H1 (cell line): ENCODE measurements around the gene RAB1A. TPM values are rescaled to one million over a fixed set of nuclear protein-coding genes. Genes with fewer than 3 reads are reported as not detected.

ENCODE experiments used
- CTCF ChIA-PET: fragments of 300-600 bp; sonication (Branson Sonifier 250); formaldehyde crosslinking; loops from one replicate; lab custom pipeline; 2021; ENCODE audit not compliant: partially characterized antibody; lab: Charles Lee
- POLR2A ChIA-PET: fragments of 300-600 bp; sonication (Branson Sonifier 250); formaldehyde crosslinking; loops from one replicate; lab custom pipeline; 2021; ENCODE audit warnings: inconsistent platforms; ENCODE audit not compliant: partially characterized antibody; lab: Charles Lee
- DNase-seq, 2 experiments: peaks; one replicate each; pipeline versions ENCODE4 v3.0.0 to v3.0.0-alpha.2; 2010 to 2022; ENCODE audit warnings: low spot score in 2 of 2, low read depth in 1 of 2, mixed read lengths in 1 of 2
- FAIRE-seq: peaks from 2 replicates; lab custom pipeline; 2011; peaks lifted over from hg19 to GRCh38; lab: Jason Lieb, UNC
- H2AFZ ChIP-seq: 2 replicates; pipeline ENCODE4 v1.8.1; 2012; ENCODE audit warnings: low read length, inconsistent platforms
- H2AK5ac ChIP-seq: 2 replicates; pipeline ENCODE4 v1.6.1; 2013; ENCODE audit warnings: low read depth, low read length
- H2BK120ac ChIP-seq: replicated peaks from 2 replicates; pipeline ENCODE3; 2013; ENCODE audit warnings: low read depth, low read length, inconsistent platforms
- H2BK12ac ChIP-seq: 2 replicates; pipeline ENCODE4 v1.6.1; 2013; ENCODE audit warnings: low read depth, low read length
- H2BK15ac ChIP-seq: 2 replicates; pipeline ENCODE4 v1.6.1; 2013; ENCODE audit warnings: low read length
- H2BK20ac ChIP-seq: 2 replicates; pipeline ENCODE4 v1.6.1; 2013; ENCODE audit warnings: low read length
- H2BK5ac ChIP-seq: 2 replicates; pipeline ENCODE4 v1.6.1; 2013; ENCODE audit warnings: low read depth, low read length
- H3K14ac ChIP-seq: 2 replicates; pipeline ENCODE4 v1.6.1; 2013; ENCODE audit warnings: inconsistent platforms; ENCODE audit not compliant: insufficient read length
- H3K18ac ChIP-seq: 2 replicates; pipeline ENCODE4 v1.6.1; 2013; ENCODE audit warnings: low read length; ENCODE audit errors: extremely low read depth
- H3K23ac ChIP-seq: 2 replicates; pipeline ENCODE4 v1.6.1; 2013; ENCODE audit warnings: inconsistent platforms; ENCODE audit not compliant: insufficient read length
- H3K23me2 ChIP-seq: 2 replicates; pipeline ENCODE4 v1.6.1; 2013; ENCODE audit warnings: low read depth, low read length
- H3K27ac ChIP-seq: 2 replicates; pipeline ENCODE4 v1.6.1; 2011; ENCODE audit warnings: low read depth, low read length, inconsistent platforms
- H3K27me3 ChIP-seq, 4 experiments: replicated peaks in 1 of 4; 1 replicate in 1 of 4; 2 replicates in 3 of 4; pipeline versions ENCODE4 v1.6.1 to v1.8.1; 2011 to 2013; ENCODE audit warnings: low read length in 3 of 4, mild to moderate bottlenecking in 3 of 4, inconsistent platforms in 2 of 4, mixed read lengths in 2 of 4, moderate library complexity in 1 of 4; ENCODE audit not compliant: control insufficient read depth in 3 of 4, insufficient read depth in 3 of 4; ENCODE audit errors: extremely low read depth in 1 of 4
- H3K36me3 ChIP-seq, 4 experiments: 2 replicates each; pipeline versions ENCODE4 v1.6.1 to v1.8.1; 2011 to 2013; ENCODE audit warnings: mild to moderate bottlenecking in 4 of 4, low read length in 3 of 4, moderate library complexity in 2 of 4, control low read depth in 1 of 4, inconsistent platforms in 1 of 4; ENCODE audit not compliant: insufficient read depth in 4 of 4, control insufficient read depth in 2 of 4
- H3K4ac ChIP-seq: replicated peaks from 2 replicates; pipeline ENCODE3; 2013; ENCODE audit warnings: low read length, low read depth, mixed read lengths, inconsistent platforms; ENCODE audit not compliant: insufficient read length
- H3K4me1 ChIP-seq, 4 experiments: replicated peaks in 1 of 4; 1 replicate in 1 of 4; 2 replicates in 3 of 4; pipeline versions ENCODE4 v1.6.1 to v1.8.1; 2011 to 2013; ENCODE audit warnings: low read length in 3 of 4, inconsistent platforms in 2 of 4, mixed read lengths in 1 of 4; ENCODE audit not compliant: insufficient read depth in 4 of 4, control insufficient read depth in 3 of 4
- H3K4me2 ChIP-seq, 2 experiments: 2 replicates each; pipeline versions ENCODE4 v1.6.1 to v1.8.1; 2011 to 2013; ENCODE audit warnings: low read depth in 2 of 2, low read length in 2 of 2, control low read depth in 1 of 2, inconsistent platforms in 1 of 2, mild to moderate bottlenecking in 1 of 2; ENCODE audit not compliant: insufficient read depth in 1 of 2
- H3K4me3 ChIP-seq, 4 experiments: fragments of 200-600, 300-600 bp in 1 of 4; sonication (generic), shearing (Covaris generic), sonication (Bioruptor Twin) in 1 of 4; 2 replicates each; pipeline versions ENCODE4 v1.5.1 to v1.8.1; 2011 to 2016; ENCODE audit warnings: low read length in 4 of 4, low read depth in 3 of 4, control low read depth in 2 of 4, inconsistent platforms in 2 of 4, mild to moderate bottlenecking in 2 of 4, mixed read lengths in 1 of 4, moderate library complexity in 1 of 4; ENCODE audit not compliant: insufficient read depth in 2 of 4; ENCODE audit errors: extremely low read depth in 1 of 4
- H3K56ac ChIP-seq: replicated peaks from 2 replicates; pipeline ENCODE3; 2013; ENCODE audit warnings: low read depth, mild to moderate bottlenecking, mixed read lengths, low read length, inconsistent platforms; ENCODE audit not compliant: insufficient read length
- H3K79me1 ChIP-seq: 2 replicates; pipeline ENCODE4 v1.6.1; 2013; ENCODE audit warnings: low read depth, low read length, control low read depth
- H3K79me2 ChIP-seq, 2 experiments: 2 replicates each; pipeline versions ENCODE4 v1.6.1 to v1.8.1; 2012 to 2013; ENCODE audit warnings: low read length in 2 of 2, mild to moderate bottlenecking in 2 of 2, inconsistent platforms in 1 of 2; ENCODE audit not compliant: insufficient read depth in 2 of 2, control insufficient read depth in 1 of 2
- H3K9ac ChIP-seq, 4 experiments: replicated peaks in 1 of 4; 1 replicate in 1 of 4; 2 replicates in 3 of 4; pipeline versions ENCODE4 v1.6.1 to v1.8.1; 2011 to 2013; ENCODE audit warnings: low read depth in 3 of 4, low read length in 3 of 4, control low read depth in 2 of 4, mild to moderate bottlenecking in 2 of 4, moderate library complexity in 2 of 4, inconsistent platforms in 1 of 4; ENCODE audit errors: extremely low read depth in 1 of 4
- H3K9me3 ChIP-seq, 2 experiments: 2 replicates each; pipeline versions ENCODE4 v1.6.1 to v1.8.1; 2012 to 2013; ENCODE audit warnings: mild to moderate bottlenecking in 2 of 2, moderate library complexity in 2 of 2, control low read depth in 1 of 2, inconsistent platforms in 1 of 2, low read depth in 1 of 2, low read length in 1 of 2, mixed read lengths in 1 of 2; ENCODE audit not compliant: insufficient read depth in 2 of 2
- H4K20me1 ChIP-seq, 2 experiments: replicated peaks in 1 of 2; 2 replicates each; pipeline versions ENCODE3 to v1.8.1; 2011 to 2013; ENCODE audit warnings: inconsistent platforms in 2 of 2, low read length in 2 of 2, mild to moderate bottlenecking in 1 of 2; ENCODE audit not compliant: insufficient read depth in 2 of 2, control insufficient read depth in 1 of 2
- H4K5ac ChIP-seq: 2 replicates; pipeline ENCODE4 v1.6.1; 2013; ENCODE audit warnings: low read length, low read depth, mixed read lengths, inconsistent platforms; ENCODE audit not compliant: insufficient read length
- H4K8ac ChIP-seq: 2 replicates; pipeline ENCODE4 v1.8.0; 2013; ENCODE audit warnings: mild to moderate bottlenecking, moderate library complexity, low read length, inconsistent platforms; ENCODE audit not compliant: insufficient read depth; ENCODE audit errors: extremely low read depth
- H4K91ac ChIP-seq: replicated peaks from 2 replicates; pipeline ENCODE3; 2013; ENCODE audit warnings: low read length, mixed read lengths, inconsistent platforms; ENCODE audit not compliant: insufficient read length
- EP300 ChIP-seq, 2 experiments: IDR thresholded peaks; 1 replicate in 1 of 2; 2 replicates in 1 of 2; pipeline ENCODE4 v1.6.1; 2011 to 2012; ENCODE audit warnings: low read depth in 2 of 2, low read length in 2 of 2, mild to moderate bottlenecking in 2 of 2, borderline replicate concordance in 1 of 2, inconsistent platforms in 1 of 2, moderate library complexity in 1 of 2
- NANOG ChIP-seq: IDR thresholded peaks from 2 replicates; pipeline ENCODE4 v1.6.1; 2011; ENCODE audit warnings: low read length, low read depth, mild to moderate bottlenecking, inconsistent platforms; ENCODE audit not compliant: insufficient read depth, poor library complexity, severe bottlenecking
- SIN3A ChIP-seq, 2 experiments: IDR thresholded peaks in 1 of 2; conservative IDR thresholded peaks in 1 of 2; 2 replicates each; pipeline ENCODE4 v1.6.1; 2011 to 2012; ENCODE audit warnings: low read length in 2 of 2, improper control_type of control experiment in 1 of 2, low read depth in 1 of 2, mild to moderate bottlenecking in 1 of 2
- WGBS, 2 experiments: shearing (Covaris generic) in 1 of 2; methylation state at CpG; one replicate each; pipeline versions ENCODE4 v1.1.6 to v1.1.7; 2013 to 2015; ENCODE audit warnings: low lambda C conversion rate in 2 of 2, mixed read lengths in 2 of 2, inconsistent platforms in 1 of 2, low coverage in 1 of 2, missing lambda C conversion rate in 1 of 2; ENCODE audit not compliant: insufficient replicate concordance in 2 of 2, insufficient coverage in 1 of 2, insufficient read length in 1 of 2; ENCODE audit errors: extremely low coverage in 1 of 2, missing lambda C conversion rate in 1 of 2; 5-methylcytosine and 5-hydroxymethylcytosine counted together
- polyA plus RNA-seq, 7 experiments: library from polyadenylated mRNA; depleted of rRNA in 3 of 7; stranded (reverse) in 5 of 7; unstranded in 2 of 7; fragments of >200 nt in 5 of 7; fragments of 200-250 nt in 2 of 7; gene quantifications; 1 replicate in 5 of 7; 2 replicates in 1 of 7; 4 replicates in 1 of 7; pipeline versions ENCODE4 v1.2.1 to v1.2.3, GENCODE V29; 2011 to 2013; ENCODE audit warnings: missing spikeins in 2 of 7, mixed read lengths in 2 of 7
- total RNA-seq: library from RNA; stranded (reverse); fragmentation: NEBNext Ultra II Directional; extraction: Animal tissue kit (Norgen Biotek cat#: 25700); gene quantifications from 2 replicates; pipeline ENCODE4 v1.2.1, GENCODE V29; 2021

RAB1A gene
- total and polyA plus RNA-seq, 2 of the 8 experiments (the other 6 are each of a cell fraction or from before 2014, with no cell fraction given), result 77.9 to 120 TPM

GRCh38 chr2:65050931-65051330 lies 79.0 kb downstream of the RAB1A start:
- Histone ChIP-seq H3K4ac (no peak overlapping the region), H2BK12ac (no peak overlapping the region), H4K5ac (no peak overlapping the region), H2AFZ (no peak overlapping the region), H3K4me1 (peaks cover 2 to 6% (median 3%) of the 10 kb centered on the region in 4 experiments; a peak in 6 of 7 replicates), H3K4me3 (no peak overlapping the region), H4K20me1 (no peaks in the 10 kb centered on the region), H3K14ac (no peak overlapping the region), H2AK5ac (no peak overlapping the region), H3K23ac (no peak overlapping the region), H3K36me3 (peaks cover 0 to 14% (median 3%) of the 10 kb centered on the region in 4 experiments; a peak in 6 of 8 replicates), H2BK120ac (no peak overlapping the region), H2BK5ac (no peak overlapping the region), H2BK20ac (no peak overlapping the region), H3K27ac (no peak overlapping the region), H2BK15ac (no peak overlapping the region), H3K4me2 (no peak overlapping the region), H4K8ac (no peak overlapping the region), H3K18ac (no peak overlapping the region), H3K27me3 (peaks cover 0 to 3% (median 1%) of the 10 kb centered on the region in 4 experiments; a peak in 1 of 7 replicates), H3K9me3 (peaks cover 10 to 12% of the 10 kb centered on the region in 2 experiments), H3K9ac (no peak overlapping the region), H3K79me2 (no peaks in the 10 kb centered on the region), H4K91ac (no peak overlapping the region), H3K23me2 (peaks cover 5% of the 10 kb centered on the region; the same call in 1 of the 2 replicates), H3K79me1 (peaks cover 5% of the 10 kb centered on the region; the same call in 1 of the 2 replicates), H3K56ac (no peak overlapping the region)
- no peak for FAIRE-seq
- ChIA-PET CTCF (interaction anchor here (1.0 kb wide), 2 partner anchors 11 to 21 kb away, joined by 3 read pairs; no protein-coding TSS in a partner anchor), POLR2A (interaction anchor here (9.5 kb wide), 1 partner anchor 6 kb away, joined by 84 read pairs; the partner anchor contains the start of gene CEP68)
- 91% methylated on average over 3 of the region's 3 CpGs; no CpG with 5 or more reads in 1 of the 2 experiments for WGBS, 2 experiments
- DNase-seq, result no peak
- TF ChIP-seq EP300 (IDR thresholded peaks at IDR 0.05; ENCODE audit: borderline replicate concordance in 1 of 2, low read depth in 2 of 2, low read length in 2 of 2), result no peak
- no peak for TF ChIP-seq NANOG
- no peak for TF ChIP-seq SIN3A (conservative IDR thresholded peaks at IDR 0.05 in 1 of 2, IDR thresholded peaks at IDR 0.05 in 1 of 2; ENCODE audit: low read depth in 1 of 2, low read length in 2 of 2)
